Neural cell (in vitro differentiated cells): ENCODE data around the gene PCLAF. TPM values are rescaled to one million over a fixed set of nuclear protein-coding genes. Genes with fewer than 3 reads are reported as not detected.

Experiments used
- H2AFZ ChIP-seq: fragments of 200-600, 300-800 bp; sonication (generic), shearing (Covaris generic); 2 replicates; pipeline ENCODE4 v1.6.0; 2014; ENCODE audit warnings: low read depth, mild to moderate bottlenecking, antibody characterized with exemption, low read length, moderate library complexity
- H3F3A ChIP-seq: fragments of 200-600 bp; shearing (Covaris generic); 2 replicates; pipeline ENCODE4 v1.6.1; 2016; ENCODE audit warnings: mild to moderate bottlenecking, moderate library complexity, mixed read lengths, antibody characterized with exemption, low read length; ENCODE audit not compliant: insufficient read depth, poor library complexity, severe bottlenecking
- H3K27ac ChIP-seq: fragments of 200-600, 300-800 bp; sonication (generic), shearing (Covaris generic); 2 replicates; pipeline ENCODE4 v1.5.1; 2014; ENCODE audit warnings: mild to moderate bottlenecking, low read length, moderate library complexity
- H3K27me3 ChIP-seq: fragments of 300-800, 200-600 bp; sonication (generic), shearing (Covaris generic); 2 replicates; pipeline ENCODE4 v1.6.0; 2014; ENCODE audit warnings: mild to moderate bottlenecking, low read depth, low read length, moderate library complexity; ENCODE audit not compliant: insufficient read depth
- H3K36me3 ChIP-seq: fragments of 300-800, 200-600 bp; sonication (generic), shearing (Covaris generic); 2 replicates; pipeline ENCODE4 v1.5.1; 2014; ENCODE audit warnings: mild to moderate bottlenecking, antibody characterized with exemption, low read length, moderate library complexity; ENCODE audit not compliant: insufficient read depth
- H3K4me2 ChIP-seq: fragments of 300-800, 200-600 bp; sonication (generic), shearing (Covaris generic); 2 replicates; pipeline ENCODE4 v1.6.0; 2014; ENCODE audit warnings: mild to moderate bottlenecking, low read length
- H3K4me3 ChIP-seq: fragments of 300-800, 200-600 bp; sonication (generic), shearing (Covaris generic); 2 replicates; pipeline ENCODE4 v1.5.1; 2014; ENCODE audit warnings: mild to moderate bottlenecking, low read length, moderate library complexity
- H3K79me2 ChIP-seq: fragments of 200-600 bp; shearing (Covaris generic); replicated peaks from 2 replicates; pipeline ENCODE4 v1.6.0; 2014; ENCODE audit warnings: mild to moderate bottlenecking, low read length, moderate library complexity; ENCODE audit not compliant: insufficient read depth
- H3K9ac ChIP-seq: fragments of 300-800, 200-600 bp; sonication (generic), shearing (Covaris generic); 2 replicates; pipeline ENCODE4 v1.6.1; 2016; ENCODE audit warnings: mild to moderate bottlenecking, low read length, mixed read lengths
- H3K9me2 ChIP-seq: fragments of 200-600 bp; shearing (Covaris generic); 2 replicates; pipeline ENCODE4 v1.6.1; 2016; ENCODE audit warnings: mild to moderate bottlenecking, low read length, mixed read lengths; ENCODE audit not compliant: insufficient read depth
- H3K9me3 ChIP-seq: fragments of 200-600, 300-800 bp; sonication (generic), shearing (Covaris generic); 2 replicates; pipeline ENCODE4 v1.6.1; 2016; ENCODE audit warnings: mild to moderate bottlenecking, mixed run types, low read length, moderate library complexity, mixed read lengths
- H4K20me1 ChIP-seq: fragments of 200-600 bp; shearing (Covaris generic); 2 replicates; pipeline ENCODE4 v1.6.1; 2016; ENCODE audit warnings: mild to moderate bottlenecking, mixed run types; ENCODE audit not compliant: insufficient read depth
- CTCF ChIP-seq: fragments of 450-650 bp; IDR thresholded peaks from 2 replicates; pipeline ENCODE4 v1.5.1; 2014; ENCODE audit warnings: antibody characterized with exemption, mild to moderate bottlenecking, moderate library complexity; ENCODE audit not compliant: poor library complexity, severe bottlenecking
- EP300 ChIP-seq: fragments of 450-650 bp; conservative IDR thresholded peaks from 2 replicates; pipeline ENCODE4 v1.6.1; 2014; ENCODE audit warnings: antibody characterized with exemption, mild to moderate bottlenecking, moderate library complexity; ENCODE audit not compliant: poor library complexity, severe bottlenecking
- EZH2 ChIP-seq: fragments of 200-600, 300-800 bp; shearing (Covaris generic), sonication (generic); IDR thresholded peaks from 2 replicates; pipeline ENCODE4 v1.6.1; 2014; ENCODE audit warnings: antibody characterized with exemption, low read length, borderline replicate concordance, mild to moderate bottlenecking; ENCODE audit not compliant: insufficient read depth, poor library complexity, severe bottlenecking
- MXI1 ChIP-seq: fragments of 450-650 bp; conservative IDR thresholded peaks from 2 replicates; pipeline ENCODE4 v1.6.1; 2014; ENCODE audit warnings: antibody characterized with exemption, mild to moderate bottlenecking; ENCODE audit not compliant: poor library complexity, severe bottlenecking
- POLR2AphosphoS5 ChIP-seq: IDR thresholded peaks from 2 replicates; pipeline ENCODE4 v1.6.1; 2012
- RAD21 ChIP-seq: fragments of 450-650 bp; conservative IDR thresholded peaks from 2 replicates; pipeline ENCODE4 v1.6.1; 2014; ENCODE audit warnings: antibody characterized with exemption, mild to moderate bottlenecking, moderate library complexity
- REST ChIP-seq: IDR thresholded peaks from 2 replicates; pipeline ENCODE4 v1.6.1; 2012; ENCODE audit warnings: borderline replicate concordance
- SMC3 ChIP-seq: fragments of 450-650 bp; conservative IDR thresholded peaks from 2 replicates; pipeline ENCODE4 v1.6.1; 2014; ENCODE audit warnings: antibody characterized with exemption, mild to moderate bottlenecking, moderate library complexity; ENCODE audit not compliant: poor library complexity
- TAF1 ChIP-seq: IDR thresholded peaks from 2 replicates; pipeline ENCODE4 v1.6.1; 2012; ENCODE audit warnings: low read depth
- polyA plus RNA-seq: library from polyadenylated mRNA; depleted of rRNA; stranded (reverse); fragments of >200 nt; gene quantifications from 2 replicates; pipeline ENCODE4 v1.2.3, GENCODE V29; 2014

The PCLAF gene
- polyA plus RNA-seq, 1 donor from 2014 or later: 10.8 TPM

- Histone ChIP-seq H3K79me2 (no peaks in the 10 kb centered on the region), H3K9me3 (no peaks in the 10 kb centered on the region), H3F3A (no peaks in the 10 kb centered on the region), H2AFZ (no peak overlapping the region), H3K27me3 (no peaks in the 10 kb centered on the region), H3K9ac (no peak overlapping the region), H3K27ac (no peak overlapping the region), H3K4me3 (no peak overlapping the region), H3K4me2 (no peak overlapping the region), H3K9me2 (no peaks in the 10 kb centered on the region), H4K20me1 (no peaks in the 10 kb centered on the region), H3K36me3 (no peaks in the 10 kb centered on the region)
- TF ChIP-seq SMC3: no peak
- no peak for TF ChIP-seq POLR2AphosphoS5
- no peak for TF ChIP-seq CTCF
- TF ChIP-seq EZH2: no peak
- TF ChIP-seq RAD21: no peak
- TF ChIP-seq MXI1: no peak
- no peak for TF ChIP-seq REST
- no peak for TF ChIP-seq TAF1
Observed at GRCh38 chr15:64341961-64342360, 39.3 kb downstream of the PCLAF start.

GRCh38 chr15:64340355-64340754 is 40.9 kb downstream of the PCLAF start:
- no peaks in the 10 kb centered on the region for H4K20me1 ChIP-seq
- H3F3A ChIP-seq: no peaks in the 10 kb centered on the region
- no peak overlapping the region for H3K4me3 ChIP-seq
- no peak overlapping the region for H3K9ac ChIP-seq
- H3K9me2 ChIP-seq: no peaks in the 10 kb centered on the region
- H3K36me3 ChIP-seq: no peaks in the 10 kb centered on the region
- H3K27me3 ChIP-seq: no peaks in the 10 kb centered on the region
- H3K4me2 ChIP-seq: no peak overlapping the region
- no peak for TF ChIP-seq EP300
- no peak for TF ChIP-seq RAD21
- TF ChIP-seq EZH2: no peak
- TF ChIP-seq MXI1: no peak
- TF ChIP-seq REST: no peak
- TF ChIP-seq SMC3: no peak
- TF ChIP-seq CTCF: no peak
- TF ChIP-seq POLR2AphosphoS5: no peak
- TF ChIP-seq TAF1: no peak
- no peak overlapping the region for H2AFZ ChIP-seq
- H3K79me2 ChIP-seq: no peaks in the 10 kb centered on the region
- H3K9me3 ChIP-seq: no peaks in the 10 kb centered on the region
- H3K27ac ChIP-seq: no peak overlapping the region
